NT2/D1 (cell line): ENCODE results near the gene SLC4A4.

Experiments
- SUZ12 ChIP-seq: IDR thresholded peaks from 2 replicates; pipeline ENCODE4 v1.6.1; 2011; ENCODE audit not compliant: insufficient read length, insufficient read depth; ENCODE audit errors: extremely low read depth
- YY1 ChIP-seq: IDR thresholded peaks from 2 replicates; pipeline ENCODE4 v1.6.1; 2011; ENCODE audit not compliant: insufficient read length, insufficient read depth

- TF ChIP-seq SUZ12 (no peak), YY1 (no peak)
Measured at GRCh38 chr4:71592793-71593192, 254.0 kb downstream of the SLC4A4 start.
